ENCODE measurements around the gene CPT1B.

CPT1B gene

DNA sequence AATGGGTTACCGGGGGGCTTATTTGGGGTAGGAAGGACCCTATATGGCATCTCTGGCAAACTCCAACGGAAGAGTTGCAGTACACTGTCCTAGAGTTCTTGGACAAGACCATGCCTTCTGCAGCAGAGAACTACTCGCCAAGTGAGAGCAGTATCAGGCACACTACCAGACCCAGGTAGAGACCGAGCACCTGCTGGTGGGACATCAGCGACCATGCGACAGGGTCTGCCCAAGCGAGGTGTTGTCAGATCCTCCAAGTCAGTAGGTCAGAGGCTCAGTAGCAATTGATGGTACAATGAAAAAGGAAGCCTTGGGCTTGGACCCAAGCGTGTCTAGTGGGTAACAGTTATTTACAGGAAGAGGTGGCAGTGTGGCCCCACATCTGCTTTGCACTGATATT, 7.6 kb upstream of the CPT1B start:
- DNase-seq (ENCODE audit: low read depth), result no peak

DNA sequence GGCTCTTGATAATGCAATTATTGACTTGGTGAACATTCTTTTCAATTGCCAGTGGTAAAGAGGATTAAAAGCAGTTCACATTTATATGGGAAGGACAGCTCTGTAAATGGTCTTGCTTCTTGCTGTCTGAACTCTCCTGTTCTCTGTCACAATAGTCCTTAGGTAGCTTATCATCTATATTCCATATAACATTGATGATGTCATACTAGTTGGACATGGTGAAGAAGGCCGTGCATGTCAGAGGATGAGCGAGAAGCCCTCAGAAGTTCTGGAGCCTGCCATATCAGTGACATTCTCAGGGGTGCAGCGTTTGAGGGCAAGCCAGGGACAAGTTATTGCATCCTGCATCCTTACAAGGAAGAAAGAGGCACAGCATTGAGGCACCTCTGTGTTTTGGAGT, 7.0 kb upstream of the CPT1B start:
- no peak for DNase-seq (ENCODE audit: low read depth)

DNA sequence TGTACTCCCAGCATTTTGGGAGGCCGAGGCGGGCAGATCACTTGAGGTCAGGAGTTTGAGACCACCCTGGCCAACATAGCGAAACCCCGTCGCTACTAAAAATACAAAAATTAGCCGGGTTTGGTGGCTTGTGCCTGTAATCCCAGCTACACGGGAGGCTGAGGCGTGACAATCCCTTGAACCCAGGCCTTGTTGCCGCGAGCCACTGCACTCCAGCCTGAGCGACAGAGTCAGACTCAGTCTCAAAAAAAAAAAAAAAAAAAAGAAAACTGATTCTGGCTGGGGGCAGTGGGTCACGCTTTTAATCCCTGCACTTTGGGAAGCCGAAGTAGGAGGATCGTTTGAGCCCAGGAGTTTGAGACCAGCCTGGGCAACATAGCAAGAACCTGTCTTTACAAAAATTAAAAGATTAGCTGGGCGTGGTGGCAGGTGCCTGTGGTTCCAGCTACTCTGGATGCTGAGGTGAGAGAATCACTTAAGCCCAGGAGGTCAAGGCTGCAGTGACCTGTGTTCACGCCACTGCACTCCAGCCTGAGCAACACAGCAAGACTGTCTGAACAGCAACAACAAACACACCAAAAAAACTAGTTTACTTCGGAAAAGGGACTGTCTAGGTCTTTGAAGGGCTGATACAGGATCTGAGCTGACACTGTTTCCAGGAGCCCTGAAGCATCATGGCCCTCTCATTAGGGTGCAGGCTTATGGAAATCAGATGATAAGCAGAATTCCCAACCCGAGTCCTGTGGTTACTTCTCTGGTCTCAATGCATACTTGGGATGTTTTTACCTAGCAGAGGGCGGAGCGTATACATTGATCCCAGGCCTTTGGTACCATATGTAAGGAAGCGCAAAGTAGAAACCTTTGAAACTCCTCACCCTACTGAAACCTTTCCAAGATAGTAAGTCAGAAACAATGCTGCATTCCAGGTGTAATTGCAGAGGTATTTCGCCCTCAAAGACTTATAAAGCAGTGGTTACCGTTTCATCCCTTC, 6.2 kb upstream of the CPT1B start:
- no peak for DNase-seq (ENCODE audit: low read depth)

DNA sequence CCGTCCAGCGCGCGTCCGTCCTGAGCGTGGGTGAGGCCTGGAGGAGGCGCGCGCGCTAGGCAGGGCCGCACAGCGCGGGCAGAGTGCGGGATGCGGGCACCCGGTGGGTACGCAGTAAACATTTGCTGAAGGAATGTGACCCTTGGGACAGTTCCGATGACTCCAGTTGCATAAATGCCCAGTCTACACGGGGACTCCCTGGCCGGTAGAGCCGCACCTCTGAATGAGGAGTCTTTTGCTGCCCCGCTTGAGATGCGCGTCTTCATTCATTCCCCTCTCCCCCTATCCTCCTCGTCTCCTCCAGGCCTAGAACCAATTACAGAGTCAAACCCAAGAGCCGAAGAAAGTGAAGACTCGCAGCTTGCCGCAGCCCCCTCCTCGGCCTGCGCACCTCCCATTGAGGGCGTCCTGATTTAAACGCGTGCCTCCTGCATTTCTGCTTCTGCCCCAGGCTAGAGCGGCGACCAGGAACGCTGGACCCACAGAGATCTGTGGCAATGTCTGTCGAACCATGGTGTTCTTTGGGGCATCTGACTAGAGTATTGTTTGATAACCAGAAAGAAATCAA, 5.2 kb upstream of the CPT1B start:
- DNase-seq (ENCODE audit: low read depth), result no peak

DNA sequence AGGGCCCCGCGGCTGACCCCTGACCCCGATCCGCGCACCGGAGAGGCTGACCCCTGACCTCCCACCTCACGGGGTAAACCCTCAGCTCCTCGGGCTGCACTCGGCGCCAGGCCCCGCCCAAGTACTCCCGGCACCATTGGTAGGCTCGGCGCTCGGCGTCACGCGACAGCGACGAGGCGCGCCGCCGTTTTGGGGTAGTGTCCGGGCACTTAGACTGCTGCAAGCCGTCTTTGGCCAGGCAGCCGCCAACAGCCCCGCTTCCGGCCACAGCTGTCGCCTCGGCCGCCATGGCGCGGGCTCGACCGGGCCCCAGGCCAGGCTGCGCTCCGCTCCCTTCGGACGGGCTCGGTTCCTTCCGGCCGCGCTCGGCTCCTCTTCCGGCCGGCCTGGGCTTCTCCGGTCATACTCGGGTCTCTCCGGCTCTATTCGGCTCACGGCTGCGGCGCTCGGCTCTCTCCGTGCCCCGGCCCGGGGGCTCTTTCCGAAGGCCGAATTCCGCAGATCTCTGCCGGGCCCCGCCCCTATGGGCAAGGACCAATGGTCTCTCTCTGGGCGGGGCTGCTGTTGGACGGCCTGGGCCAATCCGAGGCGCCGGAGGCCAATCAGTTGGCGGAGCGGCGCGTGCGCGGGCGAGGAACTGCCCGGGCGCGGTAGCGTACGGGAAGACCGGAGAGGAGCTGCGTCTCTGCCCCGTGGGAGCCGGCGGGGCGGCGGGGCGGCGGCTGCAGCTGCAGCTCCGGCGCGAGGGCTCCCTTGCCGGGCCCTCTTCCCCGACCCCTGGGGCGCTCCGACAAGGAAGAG, 4.5 kb upstream of the CPT1B start, which contains the start of gene CHKB:
CHKB (minus strand) TSS at position 357 of the 801 bp plus-strand sequence; CDS start at position 289, 68 bp downstream.
- peak; percentile 97 for DNase-seq (ENCODE audit: low read depth)

DNA sequence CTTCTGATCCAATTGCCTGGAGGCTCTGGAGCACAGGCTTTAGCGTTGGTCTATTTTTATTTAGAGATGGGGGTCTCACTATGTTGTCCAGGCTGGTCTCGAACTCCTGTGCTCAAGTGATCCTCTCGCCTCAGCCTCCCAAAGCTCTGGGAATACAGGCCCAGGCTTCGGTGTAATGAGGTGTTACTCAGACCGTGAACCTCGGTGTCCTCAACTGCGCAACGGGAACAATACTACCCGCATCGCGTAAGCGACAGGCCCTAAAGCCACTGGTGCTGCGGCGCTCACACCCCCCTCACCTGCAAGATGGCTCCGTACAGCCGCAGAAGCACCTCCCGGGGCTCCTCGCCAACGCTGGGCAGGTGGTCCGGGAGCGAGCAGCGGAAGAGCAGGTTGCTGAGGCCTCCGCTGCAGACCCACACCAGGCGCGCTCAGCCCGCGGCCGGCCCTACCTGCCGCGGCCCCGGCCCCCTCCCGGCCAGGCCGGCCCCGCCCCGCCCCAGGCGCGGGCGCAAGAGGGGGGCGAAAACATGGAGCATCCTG, 3.8 kb upstream of the CPT1B start:
- DNase-seq (ENCODE audit: low read depth), result peak; percentile 13

DNA sequence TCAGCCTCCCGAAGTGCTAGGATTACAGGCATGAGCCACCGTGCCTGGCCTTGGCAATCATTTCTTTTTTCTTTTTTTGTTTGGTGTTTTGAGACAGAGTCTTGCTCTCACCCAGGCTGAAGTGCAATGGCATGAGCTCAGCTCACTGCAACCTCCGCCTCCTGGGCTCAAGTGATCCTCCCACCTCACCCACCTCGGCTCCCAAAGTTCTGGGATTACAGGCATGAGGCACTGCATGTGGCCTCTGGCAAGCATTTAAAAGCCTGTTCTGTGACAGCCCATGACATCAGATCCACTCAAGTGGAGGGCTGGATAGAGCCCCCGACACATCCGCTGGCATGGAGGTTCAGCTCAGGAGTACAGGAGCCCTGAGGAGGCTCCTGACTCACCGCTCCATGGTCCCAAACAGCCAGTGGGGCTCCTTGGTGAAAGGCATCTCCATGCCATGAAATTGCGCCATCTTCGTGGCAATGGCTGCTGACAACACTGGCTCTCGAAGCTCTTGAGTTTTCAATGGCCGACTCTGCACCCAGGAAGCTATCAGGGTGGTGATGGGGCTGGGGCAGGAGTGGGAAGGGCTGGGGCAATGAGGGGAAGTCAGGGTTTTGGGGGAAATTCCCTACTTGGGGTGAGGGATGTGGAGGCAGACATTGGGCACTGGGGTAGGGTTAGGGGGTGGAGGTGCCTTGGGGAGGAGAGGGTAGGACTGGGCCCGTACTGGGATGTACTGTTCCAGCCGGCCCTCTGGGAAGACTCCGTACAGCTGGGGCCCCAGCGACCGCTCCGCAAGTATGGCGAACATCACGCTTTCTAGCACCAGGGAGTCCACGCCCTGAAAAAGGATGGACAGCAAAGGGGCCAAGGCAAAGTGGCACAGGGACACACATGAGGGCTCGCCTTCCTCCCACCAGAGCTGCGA, 3.1 kb upstream of the CPT1B start:
- DNase-seq (ENCODE audit: low read depth), result no peak

DNA sequence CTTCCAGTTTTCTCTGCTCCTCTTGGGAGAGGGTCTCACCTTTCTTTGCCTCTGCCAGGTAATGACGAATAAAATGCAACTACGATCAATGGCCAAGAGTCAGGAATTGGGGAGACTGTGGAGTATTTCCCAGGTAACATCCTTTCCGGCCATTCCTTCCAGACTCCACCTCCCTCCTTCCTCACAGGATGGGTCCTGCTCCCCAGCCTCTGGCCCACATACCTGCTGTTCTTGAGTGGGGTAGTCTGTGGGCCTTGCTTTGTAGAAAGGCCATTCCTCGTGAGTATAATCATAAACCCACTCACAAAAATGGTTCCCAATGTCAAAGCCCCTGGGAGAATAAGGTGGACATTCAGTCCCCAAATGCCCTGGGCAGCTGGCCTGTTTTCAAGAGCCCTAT, 1.5 kb upstream of the CPT1B start:
- no peak for DNase-seq (ENCODE audit: low read depth)

DNA sequence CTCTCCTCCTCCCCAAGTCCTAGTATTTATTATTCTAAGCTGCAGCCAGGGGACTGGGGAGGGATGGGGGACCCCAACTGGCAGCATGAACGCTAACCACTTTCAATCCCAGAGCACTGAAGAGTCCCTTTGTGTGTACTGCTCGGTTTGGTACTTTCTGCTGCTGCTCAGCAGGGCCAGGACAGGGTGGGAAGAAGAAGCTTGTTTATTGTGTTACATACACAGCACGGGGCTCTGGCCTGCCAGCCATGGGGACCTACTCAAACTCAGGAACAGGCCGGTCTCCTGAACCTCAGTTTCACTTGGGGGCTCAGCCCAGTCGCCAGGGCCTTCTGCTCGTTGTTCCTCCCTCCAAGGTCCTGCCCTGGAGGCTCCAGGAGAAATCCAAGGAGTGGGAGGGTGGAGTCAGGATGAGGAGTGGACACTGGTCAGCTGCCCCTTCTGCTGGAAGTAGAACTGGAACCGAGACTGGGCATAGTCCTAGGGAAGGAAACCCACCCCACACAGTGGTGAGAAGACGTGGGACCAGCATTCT, 616 bp upstream of the CPT1B start:
- DNase-seq (ENCODE audit: low read depth), result no peak

DNA sequence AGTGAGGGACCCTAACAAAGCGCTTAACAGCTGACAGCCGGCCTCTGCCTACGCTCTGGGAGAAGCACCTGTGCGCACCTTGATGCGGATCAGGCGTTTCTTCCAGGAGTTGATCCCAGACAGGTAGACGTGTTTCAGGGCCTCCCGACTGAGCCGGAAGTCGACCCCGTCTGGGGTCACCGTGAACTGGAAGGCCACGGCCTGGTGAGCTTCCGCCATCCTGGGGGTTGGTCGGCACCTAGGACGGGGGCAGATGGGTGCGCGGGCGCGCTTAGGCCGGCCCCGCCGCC, 585 bp downstream of the CPT1B start:
- no peak for DNase-seq (ENCODE audit: low read depth)

DNA sequence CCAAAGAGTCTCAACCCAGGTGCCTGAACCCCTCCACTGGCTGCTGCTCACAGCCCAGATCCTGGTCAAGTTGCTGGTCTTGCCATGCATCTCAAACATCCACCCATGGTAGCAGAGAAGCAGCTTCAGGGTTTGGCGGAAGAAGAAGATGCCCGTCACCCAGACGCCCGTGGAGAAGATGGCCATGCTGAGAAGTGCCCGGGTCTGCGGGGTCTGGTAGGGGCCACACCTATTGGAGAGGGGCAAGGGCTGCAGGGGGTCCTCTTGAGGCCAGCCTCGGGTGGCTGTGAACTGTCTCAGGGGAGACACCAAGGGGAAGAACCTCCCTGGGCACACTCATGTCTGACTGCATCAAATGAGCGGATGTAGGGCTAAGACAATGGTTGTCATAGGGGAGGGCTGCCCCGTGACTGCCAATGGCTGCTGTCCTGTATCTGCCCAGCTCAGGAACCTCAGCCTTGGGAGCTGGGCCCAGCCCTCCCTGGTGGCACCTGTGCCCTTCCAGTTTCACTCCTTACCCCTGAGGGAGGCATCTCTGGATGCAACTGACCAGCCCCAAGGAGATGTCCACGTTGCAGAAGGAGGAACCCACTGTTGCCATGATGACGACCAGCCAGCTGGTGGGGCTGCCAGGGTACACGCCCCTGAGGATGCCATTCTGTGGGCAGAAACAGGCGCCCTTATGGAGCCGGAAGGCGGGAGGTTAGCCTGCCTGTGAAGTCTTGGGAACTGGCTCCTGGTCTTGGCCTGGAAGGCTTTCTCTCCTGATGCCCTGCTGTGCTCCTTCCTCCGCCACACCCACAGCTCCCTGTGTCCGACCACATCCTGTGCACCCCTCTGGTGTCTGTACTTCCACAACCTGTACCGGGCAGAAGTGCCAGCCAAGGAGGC, 1.2 kb downstream of the CPT1B start:
- no peak for DNase-seq (ENCODE audit: low read depth)

DNA sequence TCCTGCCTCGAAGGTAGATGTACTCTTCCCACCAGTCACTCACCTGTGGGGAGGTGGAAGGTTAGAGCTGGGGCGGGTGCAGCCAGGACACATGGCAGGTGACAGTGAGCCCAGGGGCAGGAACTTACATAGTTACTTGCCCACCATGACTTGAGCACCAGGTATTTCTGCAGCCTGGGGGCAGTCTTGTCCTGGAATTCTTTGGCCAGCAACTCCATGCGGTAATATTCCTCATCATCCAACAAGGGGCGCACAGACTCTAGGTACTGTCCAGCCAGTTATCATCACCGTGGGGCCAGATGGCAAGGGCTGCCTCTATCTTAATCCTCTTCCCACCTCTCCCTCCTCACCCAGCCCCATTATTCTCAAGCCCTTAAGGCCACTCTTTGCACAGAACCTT, 2.2 kb downstream of the CPT1B start:
- DNase-seq (ENCODE audit: low read depth), result no peak

DNA sequence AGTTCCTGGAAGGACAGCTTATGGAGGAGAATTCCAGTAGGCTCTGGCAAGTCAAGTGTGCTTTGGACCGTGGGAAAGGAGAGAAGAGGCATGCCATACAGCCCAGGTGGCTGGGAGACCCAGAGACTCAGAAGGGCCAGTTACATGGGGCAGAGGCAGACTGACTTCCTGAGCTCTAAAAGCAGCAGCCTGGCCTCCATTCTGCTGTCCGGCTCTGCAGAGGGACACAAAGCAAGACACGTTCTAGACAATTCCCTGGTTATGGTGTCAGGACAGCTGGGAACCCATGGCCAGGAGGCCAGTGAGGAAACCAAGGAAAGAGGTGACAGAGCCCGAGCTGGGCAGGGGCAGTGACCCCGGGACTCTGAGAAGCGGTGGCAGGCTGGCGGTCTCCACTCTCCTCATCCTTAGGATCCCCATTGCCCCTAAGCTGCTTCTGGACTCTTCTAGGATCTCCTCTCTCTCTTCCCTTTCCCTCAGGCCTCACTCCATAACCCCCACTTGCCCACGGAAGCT, 2.7 kb downstream of the CPT1B start:
- no peak for DNase-seq (ENCODE audit: low read depth)

DNA sequence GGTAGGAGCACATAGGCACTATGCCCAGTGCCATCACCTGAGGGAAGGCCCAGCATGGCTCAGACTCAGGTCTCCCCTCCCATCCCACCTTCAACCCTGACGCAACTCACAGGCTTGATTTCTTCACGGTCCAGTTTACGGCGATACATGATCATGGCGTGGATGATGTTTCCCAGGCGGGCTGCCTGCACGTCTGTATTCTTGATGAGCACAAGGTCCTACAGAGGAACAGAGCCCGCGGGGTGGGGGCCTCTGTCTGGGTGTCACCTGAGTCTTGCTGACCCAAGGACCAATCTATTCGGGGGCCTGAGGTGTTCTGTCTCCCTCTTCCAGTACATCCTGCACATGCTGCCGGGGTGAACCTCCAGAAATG, 3.9 kb downstream of the CPT1B start:
- no peak for DNase-seq (ENCODE audit: low read depth)

DNA sequence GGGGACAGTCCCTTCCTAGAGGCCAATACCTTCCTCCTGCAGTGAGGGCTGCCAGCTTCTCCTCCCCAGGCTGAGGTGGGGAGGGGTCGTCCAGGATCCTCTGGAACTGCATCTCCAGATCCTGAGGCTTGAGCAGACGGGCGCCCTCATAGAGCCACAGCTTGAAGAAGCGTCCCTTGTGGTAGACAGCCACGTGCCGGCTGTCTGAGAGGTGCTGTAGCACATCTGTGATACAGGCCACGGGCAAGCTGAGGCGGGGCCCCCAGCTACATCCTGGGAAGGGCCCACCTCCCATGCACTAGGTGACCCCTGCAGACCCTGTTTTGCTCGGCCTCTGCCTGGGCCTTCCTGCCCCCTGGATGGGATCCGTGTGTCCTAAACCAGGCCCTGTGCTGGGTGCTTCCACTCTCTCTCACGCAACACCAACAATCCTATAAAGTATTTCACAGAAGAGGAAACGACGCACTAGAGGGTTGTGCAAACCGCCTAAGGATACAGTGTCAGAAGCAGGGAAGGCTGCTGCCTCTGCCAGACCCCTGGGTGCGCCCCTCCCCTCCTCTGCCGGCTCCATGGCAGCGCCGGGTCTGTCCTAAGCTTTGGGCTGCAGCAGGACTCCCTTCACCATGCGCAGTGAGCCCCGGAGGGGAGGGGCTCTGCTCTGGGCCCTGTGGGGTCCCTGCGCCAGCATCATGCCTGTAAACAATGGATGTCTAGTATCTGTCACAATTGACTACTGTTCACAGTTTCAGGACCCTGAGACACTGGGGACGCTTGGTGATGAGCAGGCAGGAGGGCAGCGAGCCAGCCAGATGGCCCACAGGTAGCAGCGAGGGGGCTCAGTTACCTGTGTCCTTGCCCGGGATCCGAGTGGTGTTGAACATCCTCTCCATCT, 4.5 kb downstream of the CPT1B start:
- no peak for DNase-seq (ENCODE audit: low read depth)

DNA sequence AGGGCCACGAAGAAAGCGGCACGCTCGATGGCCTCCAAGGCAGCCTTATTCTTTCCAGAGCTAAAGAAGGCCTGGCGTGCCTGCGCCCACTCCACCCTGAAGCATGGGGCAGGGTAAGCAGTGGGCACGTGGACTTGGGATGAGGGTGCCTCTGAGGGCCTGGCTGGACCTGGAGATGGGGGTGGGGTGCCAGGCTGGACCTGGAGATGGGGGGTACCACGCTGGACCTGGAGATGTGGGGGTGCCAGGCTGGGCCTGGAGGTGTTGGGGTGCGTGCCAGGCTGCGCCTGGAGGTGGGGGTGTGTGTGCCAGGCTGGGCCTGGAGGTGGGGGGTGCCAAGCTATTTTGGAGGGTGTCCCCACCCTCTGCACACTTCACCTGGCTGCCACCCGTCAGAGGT, 5.3 kb downstream of the CPT1B start:
- no peak for DNase-seq (ENCODE audit: low read depth)

DNA sequence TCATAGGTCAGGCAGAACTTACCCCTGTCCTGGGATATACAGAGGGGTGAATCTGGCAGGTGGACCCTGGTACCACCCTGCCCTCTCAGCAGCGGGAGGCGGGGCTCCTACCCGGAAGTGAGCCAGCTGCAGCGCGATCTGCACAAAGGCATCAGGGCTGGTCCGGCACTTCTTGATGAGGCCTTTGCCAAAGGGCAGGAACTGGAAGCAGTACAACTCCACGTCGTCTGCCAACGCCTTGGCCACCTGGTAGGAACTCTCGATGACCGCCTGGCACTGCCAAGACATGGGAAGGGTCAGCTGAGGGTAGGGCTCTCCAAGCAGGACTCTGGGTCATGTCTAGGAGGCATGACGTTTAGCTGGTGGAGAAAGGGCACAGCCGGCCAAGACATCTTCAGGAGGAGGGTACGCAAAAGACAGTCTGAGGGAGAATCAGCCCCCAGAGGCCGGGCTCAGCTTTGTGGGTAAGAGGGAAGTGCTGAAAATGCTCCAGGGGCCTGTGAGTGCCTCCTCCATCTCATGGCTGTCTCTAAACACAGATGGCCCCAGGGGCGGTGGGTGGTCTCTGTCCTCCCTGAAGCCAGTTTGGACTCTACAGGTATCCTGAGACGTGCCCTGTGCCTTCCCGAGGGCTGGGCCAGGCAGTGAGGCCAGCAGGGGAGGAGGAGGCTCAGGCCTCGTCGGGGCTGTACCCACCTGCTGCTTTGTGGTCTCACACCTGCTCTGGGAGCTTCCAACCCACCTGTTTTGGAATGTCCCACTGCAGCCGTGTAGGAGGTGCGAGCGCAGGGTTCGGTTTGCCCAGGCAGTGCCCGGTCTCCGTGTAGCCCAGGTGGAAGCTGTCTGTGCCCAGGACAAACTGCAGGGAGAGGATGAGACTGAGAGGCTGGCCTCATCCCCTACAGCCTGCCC, 6.7 kb downstream of the CPT1B start:
- no peak for DNase-seq (ENCODE audit: low read depth)

DNA sequence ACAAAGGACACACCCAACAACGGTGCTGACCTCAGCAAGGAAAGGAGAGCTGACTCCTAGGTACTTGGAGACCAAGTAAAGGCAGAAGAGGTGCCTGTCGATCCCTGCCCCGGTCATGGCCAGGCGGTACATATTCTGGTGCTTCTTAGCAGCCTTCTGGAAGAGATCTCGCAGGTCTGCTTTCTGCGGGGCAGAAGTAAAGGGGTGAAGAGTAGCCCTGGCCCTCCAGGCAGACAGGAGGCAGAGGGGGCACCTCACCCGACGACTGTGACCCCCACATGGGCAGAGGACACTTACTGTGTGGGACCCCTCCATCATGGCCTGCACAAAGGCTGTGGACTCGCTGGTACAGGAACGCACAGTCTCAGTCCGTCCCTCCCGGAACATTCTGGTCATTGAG, 7.4 kb downstream of the CPT1B start:
- no peak for DNase-seq (ENCODE audit: low read depth)

Data from T-helper 22 cell (primary cell).